Measurements from ENCODE around the gene NRP2. TPM values are rescaled to one million over a fixed set of nuclear protein-coding genes. Genes with fewer than 3 reads are reported as not detected.

Gene NRP2
- total RNA-seq, 1 donor from 2014 or later = 31.8 TPM

DNA sequence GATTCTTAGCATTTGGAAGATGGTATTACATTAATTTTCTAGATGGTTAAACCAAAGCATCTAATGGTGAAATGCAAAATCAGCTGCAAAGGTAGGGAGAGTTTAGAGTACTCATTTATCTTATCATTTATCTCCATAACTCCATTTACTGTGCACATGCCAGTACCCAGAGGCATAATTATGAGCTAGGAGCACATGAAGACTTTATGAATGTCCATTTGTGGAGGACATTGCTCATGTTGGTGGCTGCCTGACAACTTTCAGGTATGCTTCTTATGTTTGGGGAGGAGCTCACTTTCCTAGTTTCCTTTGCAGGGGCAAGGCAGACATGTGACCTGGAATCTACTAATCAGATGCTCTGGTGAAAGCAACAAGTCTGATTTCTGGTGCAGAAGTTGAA lies 134.0 kb downstream of the NRP2 start:
- Histone ChIP-seq H3K27ac (ENCODE audit: low read depth, low read length) (no peak overlapping the region), H3K4me3 (ENCODE audit: low read length in 3 of 3) (no peak overlapping the region), H3K9me3 (ENCODE audit: control insufficient read depth in 3 of 3, low read length in 3 of 3) (no peaks in the 10 kb centered on the region), H3K4me1 (ENCODE audit: control insufficient read depth in 3 of 3, insufficient read depth in 3 of 3, low read length in 3 of 3) (no peaks in the 10 kb centered on the region), H3K36me3 (ENCODE audit: control insufficient read depth in 3 of 3, insufficient read depth in 3 of 3, low read length in 3 of 3) (no peaks in the 10 kb centered on the region), H3K27me3 (ENCODE audit: control insufficient read depth in 3 of 3, insufficient read depth in 3 of 3, low read length in 3 of 3) (no peaks in the 10 kb centered on the region), H3K9ac (ENCODE audit: low read depth in 1 of 3, low read length in 3 of 3) (no peak overlapping the region)

DNA sequence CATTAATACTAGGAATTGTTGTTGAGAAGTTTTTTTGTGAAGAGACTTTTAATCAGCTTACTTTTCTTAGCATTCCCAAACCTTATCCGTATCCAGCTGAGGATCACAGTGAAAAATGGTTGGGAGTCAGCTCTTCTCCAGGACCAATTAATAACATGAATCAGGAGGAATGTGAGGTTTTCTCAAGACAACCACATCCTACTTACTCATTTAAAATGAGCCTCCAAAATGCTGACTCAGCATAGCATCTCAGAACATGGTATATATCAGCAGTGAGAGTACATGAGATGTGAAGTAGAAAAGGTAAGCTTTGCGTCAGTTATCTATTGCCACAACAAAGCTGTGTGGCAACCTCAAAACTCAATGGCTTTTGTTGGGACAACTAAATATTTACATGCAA lies 140.3 kb downstream of the NRP2 start:
- Histone ChIP-seq H3K9me3 (ENCODE audit: control insufficient read depth in 3 of 3, low read length in 3 of 3) (no peaks in the 10 kb centered on the region), H3K27ac (ENCODE audit: low read depth, low read length) (no peak overlapping the region), H3K4me1 (ENCODE audit: control insufficient read depth in 3 of 3, insufficient read depth in 3 of 3, low read length in 3 of 3) (no peaks in the 10 kb centered on the region), H3K27me3 (ENCODE audit: control insufficient read depth in 3 of 3, insufficient read depth in 3 of 3, low read length in 3 of 3) (peaks cover 0 to 4% (median 0%) of the 10 kb centered on the region in 3 donors), H3K4me3 (ENCODE audit: low read length in 3 of 3) (no peak overlapping the region), H3K36me3 (ENCODE audit: control insufficient read depth in 3 of 3, insufficient read depth in 3 of 3, low read length in 3 of 3) (no peaks in the 10 kb centered on the region), H3K9ac (ENCODE audit: low read depth in 1 of 3, low read length in 3 of 3) (no peak overlapping the region)

DNA sequence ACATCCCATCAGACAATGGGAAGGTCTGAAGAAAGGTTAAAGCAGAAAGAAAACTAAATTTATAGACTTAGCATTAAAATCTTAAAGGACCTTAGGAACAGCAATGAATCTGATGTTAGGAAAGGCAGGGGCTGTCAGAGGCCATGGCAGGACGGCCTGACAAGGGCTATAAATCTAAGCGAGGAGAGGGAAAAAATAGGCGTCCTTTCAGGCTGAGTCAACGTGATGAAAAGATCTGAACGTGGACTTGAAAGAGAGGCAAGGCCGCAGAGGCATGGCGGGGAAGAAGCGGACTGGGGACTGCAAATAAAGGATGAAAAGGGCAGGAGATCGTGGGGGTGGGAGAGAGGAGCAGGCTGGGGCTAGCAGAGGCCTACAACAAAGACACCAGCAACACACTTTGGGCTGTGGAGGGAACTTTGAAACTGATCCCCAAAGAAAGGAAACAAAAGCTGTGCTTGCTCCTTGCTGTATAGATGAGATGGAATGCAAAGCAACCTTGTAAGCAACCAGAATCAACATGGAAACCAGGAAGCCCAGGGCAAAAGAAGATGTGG lies 145.6 kb downstream of the NRP2 start:
- Histone ChIP-seq H3K9ac (ENCODE audit: low read depth in 1 of 3, low read length in 3 of 3) (no peak overlapping the region), H3K4me1 (ENCODE audit: control insufficient read depth in 3 of 3, insufficient read depth in 3 of 3, low read length in 3 of 3) (no peaks in the 10 kb centered on the region), H3K27ac (ENCODE audit: low read depth, low read length) (no peak overlapping the region), H3K36me3 (ENCODE audit: control insufficient read depth in 3 of 3, insufficient read depth in 3 of 3, low read length in 3 of 3) (no peaks in the 10 kb centered on the region), H3K9me3 (ENCODE audit: control insufficient read depth in 3 of 3, low read length in 3 of 3) (no peaks in the 10 kb centered on the region), H3K27me3 (ENCODE audit: control insufficient read depth in 3 of 3, insufficient read depth in 3 of 3, low read length in 3 of 3) (no peaks in the 10 kb centered on the region), H3K4me3 (ENCODE audit: low read length in 3 of 3) (no peak overlapping the region)

DNA sequence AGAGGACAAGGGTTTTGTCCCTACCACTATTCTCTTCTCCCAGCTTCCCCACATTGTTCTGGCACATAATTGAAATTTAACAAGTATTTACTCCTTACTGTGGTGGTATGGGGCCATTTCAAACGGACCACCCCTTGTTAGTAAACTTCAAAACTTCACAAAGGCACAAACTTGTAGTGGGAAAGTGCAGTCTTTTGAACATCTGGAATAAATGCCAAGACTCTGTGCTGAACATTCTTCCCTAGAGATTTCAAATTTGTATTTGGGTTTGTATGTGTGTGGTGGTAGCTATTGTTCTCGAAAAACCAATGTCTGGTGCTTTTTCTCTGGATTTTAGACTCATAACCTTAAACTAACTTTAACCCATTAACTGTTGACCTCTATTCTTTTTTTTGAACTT lies 151.6 kb downstream of the NRP2 start:
- Histone ChIP-seq H3K9ac (ENCODE audit: low read depth in 1 of 3, low read length in 3 of 3) (no peak overlapping the region), H3K9me3 (ENCODE audit: control insufficient read depth in 3 of 3, low read length in 3 of 3) (no peaks in the 10 kb centered on the region), H3K4me1 (ENCODE audit: control insufficient read depth in 3 of 3, insufficient read depth in 3 of 3, low read length in 3 of 3) (no peaks in the 10 kb centered on the region), H3K36me3 (ENCODE audit: control insufficient read depth in 3 of 3, insufficient read depth in 3 of 3, low read length in 3 of 3) (no peaks in the 10 kb centered on the region), H3K27ac (ENCODE audit: low read depth, low read length) (no peak overlapping the region), H3K27me3 (ENCODE audit: control insufficient read depth in 3 of 3, insufficient read depth in 3 of 3, low read length in 3 of 3) (no peaks in the 10 kb centered on the region), H3K4me3 (ENCODE audit: low read length in 3 of 3) (no peak overlapping the region)

DNA sequence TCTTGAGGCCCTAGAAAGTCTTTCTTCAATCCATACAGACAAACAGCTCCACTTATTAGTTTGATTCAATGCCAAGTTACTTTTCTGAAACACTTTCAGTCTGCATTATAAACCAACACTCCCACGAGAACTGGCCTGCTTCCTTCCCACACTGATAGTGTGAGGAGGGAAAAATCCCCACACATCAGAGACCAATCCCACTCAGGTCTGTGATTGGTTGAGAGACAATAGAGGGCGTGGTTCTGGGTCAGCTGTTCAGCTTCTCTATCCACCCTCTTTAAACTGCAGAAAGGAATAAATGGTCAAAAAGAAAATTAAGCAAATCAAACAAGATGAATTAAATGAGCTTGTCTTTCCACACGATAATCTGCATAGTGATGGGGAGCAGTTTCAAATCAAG lies 152.5 kb downstream of the NRP2 start:
- Histone ChIP-seq H3K36me3 (ENCODE audit: control insufficient read depth in 3 of 3, insufficient read depth in 3 of 3, low read length in 3 of 3) (no peaks in the 10 kb centered on the region), H3K27ac (ENCODE audit: low read depth, low read length) (no peak overlapping the region), H3K4me3 (ENCODE audit: low read length in 3 of 3) (no peak overlapping the region), H3K9me3 (ENCODE audit: control insufficient read depth in 3 of 3, low read length in 3 of 3) (no peaks in the 10 kb centered on the region), H3K4me1 (ENCODE audit: control insufficient read depth in 3 of 3, insufficient read depth in 3 of 3, low read length in 3 of 3) (no peaks in the 10 kb centered on the region), H3K9ac (ENCODE audit: low read depth in 1 of 3, low read length in 3 of 3) (no peak overlapping the region), H3K27me3 (ENCODE audit: control insufficient read depth in 3 of 3, insufficient read depth in 3 of 3, low read length in 3 of 3) (no peaks in the 10 kb centered on the region)

DNA sequence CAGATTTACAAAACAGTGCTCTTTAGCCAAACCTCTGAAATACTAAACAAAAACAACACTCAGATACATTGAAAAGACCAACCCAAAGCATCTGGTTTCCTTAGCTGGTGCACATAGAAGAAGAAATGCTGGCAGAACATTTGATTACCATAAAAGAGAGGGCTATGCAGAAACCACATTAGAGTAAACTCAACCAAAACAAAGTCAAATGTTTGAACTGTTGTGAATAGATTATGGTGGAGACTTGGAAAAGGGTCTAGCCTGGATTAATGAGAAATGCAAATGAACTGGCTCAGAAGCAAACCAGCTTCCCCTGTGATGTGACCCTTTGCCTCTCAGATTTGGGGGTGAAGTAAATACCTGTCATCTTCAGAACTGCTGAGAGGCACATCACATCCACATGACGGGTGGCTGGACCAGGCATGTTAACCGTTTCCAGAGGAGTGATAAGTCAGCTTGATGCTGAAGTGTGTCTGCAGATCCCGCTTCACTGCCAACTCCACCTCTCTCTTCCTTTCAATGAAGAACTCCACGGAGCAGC lies 153.0 kb downstream of the NRP2 start:
- Histone ChIP-seq H3K36me3 (ENCODE audit: control insufficient read depth in 3 of 3, insufficient read depth in 3 of 3, low read length in 3 of 3) (no peaks in the 10 kb centered on the region), H3K4me1 (ENCODE audit: control insufficient read depth in 3 of 3, insufficient read depth in 3 of 3, low read length in 3 of 3) (no peaks in the 10 kb centered on the region), H3K4me3 (ENCODE audit: low read length in 3 of 3) (no peak overlapping the region), H3K27me3 (ENCODE audit: control insufficient read depth in 3 of 3, insufficient read depth in 3 of 3, low read length in 3 of 3) (no peaks in the 10 kb centered on the region), H3K27ac (ENCODE audit: low read depth, low read length) (no peak overlapping the region), H3K9me3 (ENCODE audit: control insufficient read depth in 3 of 3, low read length in 3 of 3) (no peaks in the 10 kb centered on the region), H3K9ac (ENCODE audit: low read depth in 1 of 3, low read length in 3 of 3) (no peak overlapping the region)

DNA sequence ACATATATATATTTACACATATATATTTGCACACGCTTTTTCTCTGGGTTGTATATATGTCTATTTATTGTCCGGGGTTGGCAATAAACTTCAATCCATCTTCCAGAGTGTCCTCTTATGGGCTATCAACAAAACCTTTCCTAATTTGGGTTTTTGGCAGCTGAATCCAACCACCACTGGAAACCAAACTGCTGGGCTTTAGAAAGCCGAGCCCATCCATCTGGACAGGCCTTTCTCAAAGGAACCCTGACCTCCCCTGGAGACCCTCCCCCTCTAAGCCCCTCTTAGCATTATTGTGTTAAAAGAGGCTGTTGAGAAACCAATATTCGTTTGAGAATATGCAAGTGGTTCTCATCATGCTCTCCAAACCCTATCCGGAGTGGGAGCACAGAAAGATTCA lies 153.6 kb downstream of the NRP2 start:
- Histone ChIP-seq H3K9me3 (ENCODE audit: control insufficient read depth in 3 of 3, low read length in 3 of 3) (no peaks in the 10 kb centered on the region), H3K4me1 (ENCODE audit: control insufficient read depth in 3 of 3, insufficient read depth in 3 of 3, low read length in 3 of 3) (no peaks in the 10 kb centered on the region), H3K27ac (ENCODE audit: low read depth, low read length) (no peak overlapping the region), H3K9ac (ENCODE audit: low read depth in 1 of 3, low read length in 3 of 3) (no peak overlapping the region), H3K36me3 (ENCODE audit: control insufficient read depth in 3 of 3, insufficient read depth in 3 of 3, low read length in 3 of 3) (no peaks in the 10 kb centered on the region), H3K4me3 (ENCODE audit: low read length in 3 of 3) (no peak overlapping the region), H3K27me3 (ENCODE audit: control insufficient read depth in 3 of 3, insufficient read depth in 3 of 3, low read length in 3 of 3) (no peaks in the 10 kb centered on the region)

DNA sequence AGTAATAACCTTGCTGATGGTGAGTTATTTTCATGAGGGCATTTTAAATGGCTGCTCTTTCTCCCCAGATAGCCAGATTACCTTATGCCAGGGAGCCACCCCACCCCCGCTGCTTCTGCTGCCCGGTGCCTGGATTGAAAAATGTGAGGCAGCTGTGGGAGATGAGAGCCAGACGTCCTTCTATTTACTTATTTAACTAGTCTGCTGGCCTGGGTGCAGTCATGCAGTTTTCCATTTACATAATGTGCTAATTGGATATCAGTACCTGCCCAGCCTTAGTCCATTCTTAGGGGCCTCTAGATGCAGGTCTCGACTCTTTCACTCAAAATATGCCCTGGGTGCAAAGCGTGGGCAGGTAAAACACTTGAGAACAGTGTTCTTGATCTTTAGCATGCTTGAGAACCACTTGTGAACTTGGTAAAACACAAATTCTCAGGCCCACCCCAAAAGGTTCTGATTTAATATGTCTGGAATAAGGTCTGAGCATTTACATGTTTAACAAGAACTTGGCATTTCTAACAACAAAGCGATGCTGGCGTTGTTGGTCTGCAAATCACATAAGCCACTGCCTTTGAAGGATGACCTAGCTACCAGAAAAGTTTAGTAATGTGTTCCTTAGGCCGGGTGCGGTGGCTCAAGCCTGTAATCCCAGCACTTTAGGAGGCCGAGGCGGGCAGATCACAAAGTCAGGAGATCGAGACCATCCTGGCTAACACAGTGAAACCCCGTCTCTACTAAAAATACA lies 154.3 kb downstream of the NRP2 start:
- no peak overlapping the region for H3K4me3 ChIP-seq (ENCODE audit: low read length in 3 of 3)
- H3K27ac ChIP-seq (ENCODE audit: low read depth, low read length) = no peak overlapping the region
- no peaks in the 10 kb centered on the region for H3K36me3 ChIP-seq (ENCODE audit: control insufficient read depth in 3 of 3, insufficient read depth in 3 of 3, low read length in 3 of 3)
- no peak overlapping the region for H3K9ac ChIP-seq (ENCODE audit: low read depth in 1 of 3, low read length in 3 of 3)
- H3K27me3 ChIP-seq (ENCODE audit: control insufficient read depth in 3 of 3, insufficient read depth in 3 of 3, low read length in 3 of 3) = no peaks in the 10 kb centered on the region
- no peaks in the 10 kb centered on the region for H3K4me1 ChIP-seq (ENCODE audit: control insufficient read depth in 3 of 3, insufficient read depth in 3 of 3, low read length in 3 of 3)
- no peaks in the 10 kb centered on the region for H3K9me3 ChIP-seq (ENCODE audit: control insufficient read depth in 3 of 3, low read length in 3 of 3)

DNA sequence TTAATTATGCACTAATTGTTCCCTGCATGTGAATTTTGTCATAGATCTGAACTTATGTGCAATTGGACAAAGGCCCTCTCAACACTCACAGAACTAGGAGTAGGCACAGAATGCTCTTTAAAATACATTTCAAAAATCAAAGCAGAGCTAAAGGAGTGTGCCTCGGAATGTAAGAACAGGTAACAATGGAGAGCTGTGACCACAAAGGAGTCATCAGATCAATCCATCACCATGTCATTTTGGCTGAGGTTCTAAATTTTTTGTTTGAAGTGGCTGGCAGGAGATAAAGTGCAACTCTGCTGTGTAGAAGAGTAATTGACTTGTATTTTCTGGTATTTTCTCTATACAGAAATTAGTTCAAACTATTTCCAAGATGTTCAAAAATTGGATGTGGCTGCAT lies 155.4 kb downstream of the NRP2 start:
- no peak overlapping the region for H3K27ac ChIP-seq (ENCODE audit: low read depth, low read length)
- no peak overlapping the region for H3K9ac ChIP-seq (ENCODE audit: low read depth in 1 of 3, low read length in 3 of 3)
- H3K4me1 ChIP-seq (ENCODE audit: control insufficient read depth in 3 of 3, insufficient read depth in 3 of 3, low read length in 3 of 3) = no peaks in the 10 kb centered on the region
- no peaks in the 10 kb centered on the region for H3K36me3 ChIP-seq (ENCODE audit: control insufficient read depth in 3 of 3, insufficient read depth in 3 of 3, low read length in 3 of 3)
- no peak overlapping the region for H3K4me3 ChIP-seq (ENCODE audit: low read length in 3 of 3)
- H3K27me3 ChIP-seq (ENCODE audit: control insufficient read depth in 3 of 3, insufficient read depth in 3 of 3, low read length in 3 of 3) = no peaks in the 10 kb centered on the region
- no peaks in the 10 kb centered on the region for H3K9me3 ChIP-seq (ENCODE audit: control insufficient read depth in 3 of 3, low read length in 3 of 3)

DNA sequence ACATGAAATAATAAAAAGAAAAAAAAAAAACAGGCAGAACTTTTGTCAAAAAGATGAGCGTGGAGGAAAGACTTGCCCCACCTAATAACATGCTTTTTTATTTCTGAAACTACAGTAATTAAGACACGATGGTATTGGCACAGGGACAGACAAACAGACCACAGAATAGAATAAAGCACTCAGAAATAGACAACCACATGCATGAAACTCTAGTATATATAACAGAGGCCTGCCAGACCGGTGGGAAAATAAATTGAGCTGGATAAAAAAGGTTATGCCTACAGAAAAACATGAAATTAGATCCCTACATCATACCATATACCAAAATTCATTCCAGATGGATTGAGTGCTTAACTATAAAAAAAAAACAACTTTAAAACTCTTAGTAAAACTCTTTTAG lies 163.1 kb downstream of the NRP2 start:
- Histone ChIP-seq H3K4me3 (ENCODE audit: low read length in 3 of 3) (no peak overlapping the region), H3K27ac (ENCODE audit: low read depth, low read length) (no peak overlapping the region), H3K9me3 (ENCODE audit: control insufficient read depth in 3 of 3, low read length in 3 of 3) (no peaks in the 10 kb centered on the region), H3K36me3 (ENCODE audit: control insufficient read depth in 3 of 3, insufficient read depth in 3 of 3, low read length in 3 of 3) (no peaks in the 10 kb centered on the region), H3K9ac (ENCODE audit: low read depth in 1 of 3, low read length in 3 of 3) (no peak overlapping the region), H3K4me1 (ENCODE audit: control insufficient read depth in 3 of 3, insufficient read depth in 3 of 3, low read length in 3 of 3) (no peaks in the 10 kb centered on the region), H3K27me3 (ENCODE audit: control insufficient read depth in 3 of 3, insufficient read depth in 3 of 3, low read length in 3 of 3) (peaks cover 0 to 6% (median 5%) of the 10 kb centered on the region in 3 donors)
